IPS DF 4.7 (cell line): ENCODE measurements around the gene NFIX.

Source experiments
- DNase-seq: peaks from one replicate; pipeline ENCODE4 v3.0.0-alpha.2; 2013; ENCODE audit warnings: low spot score; ENCODE audit errors: extremely low read depth

Gene NFIX

DNA sequence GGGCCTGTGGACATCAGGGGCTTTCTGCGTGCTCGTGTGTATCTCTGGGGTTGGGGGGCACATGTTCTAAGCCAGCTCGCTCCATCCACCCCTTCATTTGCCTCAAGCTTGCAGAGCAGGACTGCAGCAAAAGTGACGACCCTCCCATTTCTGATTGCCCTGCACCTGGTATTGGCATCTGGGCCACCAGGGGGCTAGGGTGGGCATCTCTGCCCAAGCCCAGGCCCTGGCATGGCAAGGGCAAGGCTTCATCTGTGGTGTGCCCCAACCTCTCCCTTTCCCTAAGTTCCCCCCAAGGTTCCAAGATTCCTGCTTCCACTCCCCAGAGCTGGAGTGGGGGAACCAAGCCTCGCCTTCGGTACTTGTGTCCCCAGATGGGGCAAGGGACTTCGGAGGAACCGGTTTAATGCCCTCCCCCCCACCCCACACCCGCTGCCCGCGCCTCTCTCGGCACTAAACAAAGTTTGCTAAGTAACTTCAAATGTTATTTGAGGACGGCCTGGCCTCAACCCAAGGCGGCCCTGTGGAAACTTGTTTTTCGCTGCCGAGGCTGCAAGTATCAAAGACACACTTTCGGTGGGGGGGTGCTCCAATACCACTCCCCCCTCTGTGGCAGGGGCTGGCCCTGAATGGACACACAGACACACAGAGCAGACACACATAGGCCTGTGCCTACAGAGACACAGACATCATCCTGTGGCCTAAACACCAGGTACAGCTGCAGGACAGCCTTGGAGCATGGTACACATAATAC, 12.2 kb downstream of the NFIX start:
- no peak for DNase-seq

DNA sequence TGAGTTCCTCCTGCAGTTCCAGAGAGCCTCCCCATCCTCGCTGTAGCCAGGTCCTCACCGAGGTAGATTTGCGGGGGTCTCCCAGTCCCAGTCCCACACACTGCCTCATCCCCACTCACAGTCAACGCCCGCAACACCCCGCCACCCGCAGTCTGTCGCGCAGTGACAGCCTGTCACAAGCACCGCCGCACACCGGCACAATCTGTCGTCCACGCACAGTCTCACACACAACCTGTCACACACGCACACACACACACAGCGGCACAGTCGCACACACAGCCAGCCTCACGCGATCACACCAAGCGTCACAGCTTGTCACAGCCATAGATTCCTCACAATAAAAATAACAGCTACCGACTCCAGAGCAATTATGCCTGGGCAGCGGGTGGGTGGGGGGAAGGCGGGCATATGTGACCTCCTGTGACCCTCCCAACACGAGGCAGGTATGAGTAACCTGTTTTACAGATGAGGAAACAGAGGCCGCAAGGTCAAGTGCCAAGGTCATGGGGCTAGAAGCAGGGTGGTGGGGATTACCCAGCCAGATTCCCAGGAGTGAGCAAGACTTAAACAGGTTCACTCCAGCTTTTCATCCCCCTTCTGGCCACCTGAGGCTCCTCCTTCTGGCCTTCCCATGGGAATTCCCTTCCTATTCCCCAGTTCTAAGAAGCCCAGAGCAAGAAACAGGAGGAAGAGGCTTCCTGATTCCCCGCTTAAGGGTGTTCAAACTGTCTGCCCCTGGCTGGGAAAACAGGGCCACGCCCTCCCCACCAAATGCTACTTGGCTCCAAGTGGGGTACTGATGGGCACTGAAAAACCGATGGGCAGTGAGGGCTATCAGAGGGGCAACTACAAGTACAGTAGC, 13.9 kb downstream of the NFIX start:
- DNase-seq: no peak

DNA sequence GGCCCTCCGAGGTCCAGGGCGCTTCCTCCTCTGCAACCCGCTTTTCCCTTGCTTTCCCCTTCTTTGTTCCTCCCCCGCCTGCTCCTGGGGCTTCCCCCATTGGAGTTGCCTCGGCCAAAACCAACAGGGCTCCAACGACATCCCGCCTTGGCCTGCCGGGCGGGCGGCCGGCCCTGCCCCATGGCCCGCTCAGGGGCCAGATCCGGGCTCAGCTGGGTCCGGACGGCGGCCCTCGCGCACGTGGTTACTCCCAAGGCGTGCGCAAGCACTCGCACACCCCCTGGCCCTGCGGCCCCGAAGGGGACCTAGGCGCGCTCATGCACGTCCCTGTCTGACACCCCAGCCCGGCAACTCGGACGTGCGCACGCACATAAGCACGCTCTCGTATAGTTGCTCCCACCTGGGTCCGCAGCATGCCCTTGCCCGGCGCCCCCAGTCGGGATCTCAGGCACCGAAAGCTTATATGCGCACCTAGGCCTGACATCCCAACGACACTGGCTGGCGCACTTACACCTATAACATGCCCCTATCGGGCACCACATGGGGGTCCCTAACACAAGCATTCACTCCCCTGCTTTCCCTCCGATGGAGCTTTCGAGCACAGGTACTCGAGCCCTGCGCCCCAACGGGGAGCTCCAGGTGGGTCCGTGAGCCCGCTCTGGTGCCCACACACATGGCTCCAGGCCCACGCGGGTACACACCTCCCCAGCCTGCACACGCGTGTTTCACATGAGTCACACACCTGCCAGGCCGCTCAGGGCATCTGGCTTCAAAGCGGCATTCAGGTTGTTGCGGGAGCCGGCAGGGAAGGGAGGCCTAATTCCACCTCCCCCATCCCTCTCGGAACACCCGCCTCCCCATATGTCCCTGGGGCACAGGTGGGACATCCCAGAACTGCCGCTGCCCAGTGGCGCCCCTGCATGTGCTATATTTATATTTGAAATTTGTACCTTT, 15.0 kb downstream of the NFIX start:
- no peak for DNase-seq

DNA sequence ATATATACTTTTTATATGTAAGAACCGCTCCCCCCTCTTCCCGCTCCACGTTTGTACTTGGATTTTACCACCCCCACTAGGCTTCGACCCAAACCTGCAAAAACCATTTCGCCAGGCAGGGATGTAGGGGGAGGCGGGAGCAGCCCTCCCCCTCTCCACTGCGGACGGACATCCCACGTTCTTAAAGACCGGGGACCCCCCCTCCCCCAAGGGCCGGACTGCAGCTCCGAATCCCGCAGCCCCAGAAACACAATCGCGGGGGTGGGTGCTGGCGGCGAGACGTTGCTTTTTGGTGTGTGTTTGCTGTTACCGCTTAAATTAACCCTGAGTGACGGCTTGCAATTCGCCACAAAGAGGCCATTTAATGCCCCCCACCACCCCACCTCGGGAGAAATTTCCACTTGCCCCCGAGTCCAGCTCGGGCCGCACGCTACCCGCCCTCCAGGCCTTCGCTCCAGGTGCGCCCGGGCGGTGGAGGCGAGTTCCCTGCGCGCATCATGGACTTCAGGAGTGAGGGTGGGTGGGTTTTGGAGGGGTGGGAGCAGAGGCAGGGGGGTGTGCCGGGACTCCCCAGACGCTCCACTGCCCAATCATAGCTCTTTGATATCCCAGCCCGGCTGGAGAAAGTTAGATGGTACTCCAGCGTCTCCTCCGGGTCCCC, 15.8 kb downstream of the NFIX start:
- DNase-seq: no peak

DNA sequence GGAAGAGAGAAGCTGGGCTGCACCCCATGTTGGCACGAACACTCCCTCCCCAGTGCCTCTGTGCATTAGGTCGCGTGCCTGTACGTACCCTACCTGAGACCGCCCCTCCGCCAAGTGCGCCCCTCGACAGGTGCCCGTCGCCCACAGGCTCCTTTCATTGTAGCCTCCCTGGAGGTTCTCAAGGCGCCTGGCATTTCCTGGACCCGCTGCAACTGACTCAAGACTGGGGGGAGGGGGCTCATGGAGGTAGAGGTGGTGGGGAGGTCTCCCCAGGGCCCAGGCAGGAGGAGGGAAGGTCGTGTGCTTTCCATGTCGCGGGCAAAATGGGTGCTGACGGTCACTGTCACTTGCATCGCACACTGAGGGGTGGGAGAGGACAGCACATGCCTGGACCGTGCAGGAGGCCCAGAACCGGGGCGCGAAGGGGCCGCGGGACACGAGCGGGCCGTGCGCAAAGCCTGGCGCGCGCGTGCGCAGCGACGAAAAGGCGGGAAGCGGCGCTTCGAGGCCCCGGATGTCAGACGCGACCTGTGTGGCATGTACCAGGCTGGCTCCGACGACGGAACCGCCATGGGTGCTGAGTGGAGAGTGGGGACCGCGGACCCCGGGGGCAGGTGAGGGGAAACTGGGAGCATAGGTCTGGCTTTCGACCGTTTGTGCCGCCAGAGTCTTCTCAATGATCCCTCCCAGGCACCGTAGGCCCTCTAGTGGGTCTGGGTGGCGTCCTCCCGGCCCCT, 16.5 kb downstream of the NFIX start:
- no peak for DNase-seq

DNA sequence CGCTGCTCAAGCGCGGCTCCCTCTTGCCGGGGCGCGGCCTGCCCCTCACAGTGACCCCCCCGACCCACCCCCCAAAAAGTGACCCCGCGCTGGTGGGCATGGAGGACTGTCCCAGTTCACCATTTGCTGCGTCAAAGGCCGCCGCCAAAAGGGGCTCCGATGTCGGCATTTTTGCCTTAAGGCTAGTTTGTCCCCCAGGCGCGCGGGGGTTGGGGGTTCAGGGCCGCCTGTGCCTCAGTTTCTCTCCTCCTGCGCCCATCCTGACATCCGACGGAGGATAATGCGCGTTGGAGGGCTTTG, 17.1 kb downstream of the NFIX start:
- DNase-seq: no peak

DNA sequence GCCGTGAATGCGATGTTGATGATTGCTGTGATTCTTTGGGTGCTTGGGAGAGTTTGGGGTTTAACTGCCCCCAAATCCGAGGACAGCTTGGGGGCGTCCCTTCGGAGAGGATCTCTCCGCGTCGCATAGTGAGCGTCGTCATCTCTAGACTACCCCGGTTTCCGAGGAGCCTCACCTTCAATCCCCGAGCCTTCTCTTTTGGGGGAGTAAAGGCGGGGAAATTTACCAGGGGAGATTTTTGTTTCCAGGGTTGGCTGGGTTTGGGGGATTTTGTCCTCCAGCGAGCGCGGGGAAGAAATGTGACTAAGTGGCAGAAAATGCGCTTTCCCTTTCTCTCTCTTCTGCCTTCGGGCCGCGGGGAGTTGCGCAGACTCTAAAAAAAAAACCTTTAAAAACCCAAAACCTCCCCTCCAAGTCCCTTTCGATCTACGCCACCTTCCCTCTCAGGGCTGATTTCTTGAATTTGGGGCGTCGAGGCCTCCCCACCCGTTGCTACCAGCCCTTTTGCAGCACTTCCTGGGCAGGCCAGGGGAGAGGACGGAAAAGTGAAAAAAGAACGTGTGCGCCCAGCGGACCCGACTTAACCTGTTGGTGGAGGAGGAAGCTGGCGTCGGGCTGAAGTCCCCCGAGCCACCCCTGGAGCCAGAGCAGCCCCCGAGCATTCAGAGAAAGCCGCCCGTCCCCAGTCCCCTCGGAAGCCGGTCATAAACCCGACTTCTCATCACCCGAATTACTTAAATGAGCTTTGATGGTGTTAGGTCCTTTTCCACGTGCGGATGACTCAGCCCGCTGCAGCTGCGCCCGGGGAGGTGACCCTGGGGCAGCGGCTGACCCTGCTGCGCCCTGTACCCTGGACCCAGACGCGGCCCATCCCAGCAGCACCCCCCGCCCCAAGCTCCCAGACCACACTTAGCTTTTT, 17.7 kb downstream of the NFIX start:
- DNase-seq: no peak

DNA sequence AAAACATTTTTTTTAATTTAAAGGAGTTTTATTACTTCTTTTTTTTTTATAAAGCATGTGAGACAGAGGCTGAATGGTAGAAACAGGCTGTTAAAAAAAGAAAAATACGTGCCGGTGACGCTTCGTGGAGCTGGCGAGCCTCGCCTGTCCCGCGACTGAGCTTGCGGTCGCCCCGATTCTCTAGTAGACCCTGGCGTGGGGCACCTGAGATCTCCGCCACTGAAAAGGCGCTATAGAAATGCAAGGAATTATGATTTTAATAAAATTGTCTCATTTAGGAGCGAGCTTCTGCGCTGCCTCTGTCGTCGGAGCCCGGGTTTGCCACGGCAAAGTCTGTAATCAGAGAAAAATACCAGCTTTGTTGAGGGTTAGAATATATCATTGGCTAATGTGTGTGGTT, 18.4 kb downstream of the NFIX start:
- no peak for DNase-seq

DNA sequence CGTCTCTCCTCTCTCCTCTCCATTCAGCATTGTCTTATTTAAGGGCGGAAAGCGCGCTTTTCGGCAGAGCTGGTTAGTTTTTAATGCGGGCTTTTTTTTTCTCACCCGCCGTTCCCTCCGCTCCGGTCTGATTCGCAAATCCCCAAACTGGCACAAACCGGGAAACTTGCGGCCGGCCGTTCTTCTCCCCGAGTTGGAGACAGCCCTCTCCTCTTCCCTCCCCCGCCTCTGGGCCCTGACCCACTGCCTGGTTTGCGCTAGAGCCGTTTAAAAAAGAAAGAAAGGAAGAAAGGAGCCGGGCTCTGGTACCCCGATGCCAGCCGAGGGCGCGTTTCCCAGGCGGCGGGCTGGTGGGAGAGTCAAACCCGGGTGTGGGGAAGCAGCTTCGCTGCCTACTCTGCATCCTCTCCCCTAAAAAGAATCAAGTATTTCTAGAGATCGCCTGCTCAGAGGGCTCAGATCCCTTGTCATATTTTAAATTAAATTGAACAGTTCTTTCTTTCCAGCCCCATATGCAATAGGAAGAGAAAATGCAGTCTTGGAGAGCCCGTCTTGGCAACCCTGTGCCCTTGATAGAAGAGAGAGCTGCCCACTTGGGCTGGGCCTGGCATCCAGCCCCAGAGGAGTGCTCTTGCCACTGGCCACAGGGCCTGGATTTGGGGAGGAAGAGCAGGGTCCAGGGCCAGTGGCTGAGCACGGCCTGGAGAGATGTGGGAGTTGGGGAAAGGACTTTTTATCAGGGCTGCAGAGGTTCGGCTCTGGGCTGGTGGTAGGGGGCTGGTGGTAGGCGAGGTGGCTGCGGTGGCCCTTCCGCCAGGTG, 19.0 kb downstream of the NFIX start:
- DNase-seq: no peak

DNA sequence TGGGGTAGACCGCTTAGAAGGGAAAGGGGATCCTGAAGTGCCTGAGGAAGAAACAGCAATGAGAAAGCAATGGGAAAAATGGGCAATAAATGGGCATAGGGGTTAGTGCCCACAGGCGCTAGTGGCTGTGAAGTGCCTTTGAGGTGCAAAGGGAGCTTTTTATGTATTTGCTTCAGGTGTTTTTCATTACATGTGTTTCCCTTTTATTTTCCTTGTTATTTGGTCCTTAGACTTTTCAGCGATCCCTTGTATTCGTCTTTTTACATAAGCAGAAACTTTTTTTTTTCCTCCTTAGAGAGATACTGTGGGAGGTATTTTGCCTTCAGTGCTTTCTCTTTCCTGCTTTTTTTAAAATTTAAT, 19.6 kb downstream of the NFIX start:
- DNase-seq: no peak

DNA sequence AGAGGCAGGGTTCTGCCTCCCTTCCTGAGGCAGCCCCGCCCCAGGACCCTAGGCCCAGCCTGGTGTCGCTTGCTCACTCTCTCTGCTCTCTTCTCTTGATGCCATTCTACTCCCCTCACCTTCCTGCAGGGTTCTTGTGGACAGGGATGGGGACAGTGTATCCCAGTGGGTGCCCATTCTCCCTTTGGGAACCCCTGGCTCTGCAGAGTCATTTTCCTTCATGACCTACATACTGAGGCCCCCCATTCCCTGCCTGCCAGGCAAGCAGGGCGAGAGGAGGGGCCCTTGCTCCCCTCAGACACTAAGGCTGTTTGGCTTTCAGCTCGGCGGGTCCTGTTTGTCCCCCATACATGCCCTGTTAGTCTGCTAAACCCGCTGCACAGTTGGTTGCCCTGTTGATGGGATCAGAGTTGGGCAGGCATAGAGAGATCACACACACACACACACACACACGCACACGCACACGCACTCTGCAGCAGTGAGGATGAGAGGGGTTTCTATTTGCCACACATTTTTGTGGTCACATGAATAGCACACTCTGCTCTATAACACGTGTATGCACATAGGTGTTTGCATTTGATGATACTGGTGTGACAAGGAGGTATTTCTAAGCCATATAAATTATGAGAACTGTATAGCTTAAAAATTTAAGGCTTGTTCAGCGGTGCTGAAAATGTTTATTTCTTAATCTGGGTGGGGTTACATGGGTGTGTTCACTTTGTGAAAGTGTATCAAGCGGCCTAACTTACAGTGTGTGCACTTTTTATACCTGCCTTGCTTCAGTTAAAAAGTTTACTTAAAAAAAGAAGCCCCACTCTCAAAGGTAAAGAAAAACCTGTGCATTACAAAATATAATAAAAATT, 20.3 kb downstream of the NFIX start:
- no peak for DNase-seq

DNA sequence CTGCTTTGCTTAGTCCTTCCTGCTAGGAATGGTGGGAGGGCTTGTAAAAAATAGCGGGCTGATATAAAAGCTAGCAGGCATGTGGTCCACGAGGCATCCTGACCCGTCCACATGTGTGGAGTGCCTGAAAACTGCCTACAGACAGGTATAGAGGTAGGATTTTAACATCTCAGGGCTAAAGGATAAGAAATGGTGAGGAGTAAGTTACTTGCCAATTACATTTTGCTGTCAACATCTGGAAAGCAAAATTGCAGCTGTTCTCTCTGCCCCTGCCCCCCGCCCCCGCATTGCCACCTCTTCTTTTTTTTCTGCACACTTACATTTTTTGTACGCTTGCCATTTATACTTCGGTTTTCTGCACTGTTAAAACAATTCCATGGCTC, 21.0 kb downstream of the NFIX start:
- no peak for DNase-seq

DNA sequence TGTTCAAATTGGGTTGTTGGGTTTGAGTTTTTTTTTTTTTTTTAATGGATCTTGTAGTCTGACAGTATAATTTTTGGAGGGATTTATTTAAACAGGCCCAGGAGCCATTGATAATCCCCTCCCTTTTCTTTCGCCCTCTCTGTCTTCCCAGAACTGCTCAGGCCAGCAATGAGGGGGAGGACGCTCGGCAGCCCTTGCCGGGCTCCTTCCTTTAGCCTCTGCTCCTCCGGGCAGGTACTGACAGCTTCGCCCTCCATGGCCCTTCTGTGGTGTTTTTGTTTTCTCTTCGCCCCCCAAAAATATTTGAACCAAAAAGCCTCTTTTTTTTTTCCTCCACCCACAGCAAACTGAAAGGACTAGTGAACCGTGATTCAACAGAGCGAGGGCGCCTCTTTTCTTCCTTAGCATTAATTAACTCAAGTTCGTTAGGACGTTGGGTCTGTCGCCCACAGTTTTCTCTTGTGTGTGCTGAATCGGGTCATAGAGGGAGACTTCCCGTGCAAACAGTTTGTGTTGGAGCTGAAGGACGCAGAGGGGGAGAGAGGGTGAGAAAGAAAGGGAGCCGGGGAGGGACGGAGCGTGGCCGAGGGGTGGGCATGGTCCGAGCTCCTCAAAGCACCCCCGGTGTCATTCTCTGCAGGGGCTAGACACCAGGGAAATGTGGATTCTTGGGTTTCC, 21.5 kb downstream of the NFIX start:
- DNase-seq: no peak

DNA sequence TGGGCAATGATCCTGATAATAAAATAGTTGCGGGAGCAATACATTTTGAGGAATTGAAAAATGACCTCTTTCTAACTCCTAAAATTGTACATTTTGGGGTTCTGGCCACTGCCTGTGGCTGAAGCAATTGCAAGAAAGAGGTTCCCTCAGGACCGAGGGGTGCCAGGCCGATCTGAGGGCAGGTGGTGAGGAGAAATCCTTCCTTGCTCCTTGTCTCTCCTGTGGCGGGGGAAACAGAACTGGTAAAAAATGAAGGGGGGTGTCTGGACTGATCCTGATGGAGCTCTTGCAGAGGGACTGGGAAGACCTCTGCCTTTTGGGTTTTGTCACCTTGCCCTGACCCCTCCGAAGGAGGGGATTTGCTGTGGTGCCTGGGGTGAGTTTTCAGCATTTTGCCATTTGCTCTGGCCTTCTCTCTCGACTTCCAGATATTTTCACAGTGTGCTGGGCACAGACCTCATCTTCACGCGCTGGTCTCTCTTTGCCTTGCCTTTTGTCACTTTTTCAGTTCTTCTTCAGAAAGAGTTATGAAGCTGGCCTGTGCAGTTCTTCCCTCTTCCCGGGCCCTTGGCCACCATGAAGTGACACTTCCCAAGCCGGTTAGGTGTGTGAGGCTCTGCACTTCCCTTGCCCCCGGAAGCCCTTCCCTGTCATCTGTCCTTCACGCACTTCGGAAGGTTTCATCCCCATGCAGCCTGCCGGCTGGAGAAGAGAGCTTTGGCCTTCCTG, 22.2 kb downstream of the NFIX start:
- DNase-seq: no peak

DNA sequence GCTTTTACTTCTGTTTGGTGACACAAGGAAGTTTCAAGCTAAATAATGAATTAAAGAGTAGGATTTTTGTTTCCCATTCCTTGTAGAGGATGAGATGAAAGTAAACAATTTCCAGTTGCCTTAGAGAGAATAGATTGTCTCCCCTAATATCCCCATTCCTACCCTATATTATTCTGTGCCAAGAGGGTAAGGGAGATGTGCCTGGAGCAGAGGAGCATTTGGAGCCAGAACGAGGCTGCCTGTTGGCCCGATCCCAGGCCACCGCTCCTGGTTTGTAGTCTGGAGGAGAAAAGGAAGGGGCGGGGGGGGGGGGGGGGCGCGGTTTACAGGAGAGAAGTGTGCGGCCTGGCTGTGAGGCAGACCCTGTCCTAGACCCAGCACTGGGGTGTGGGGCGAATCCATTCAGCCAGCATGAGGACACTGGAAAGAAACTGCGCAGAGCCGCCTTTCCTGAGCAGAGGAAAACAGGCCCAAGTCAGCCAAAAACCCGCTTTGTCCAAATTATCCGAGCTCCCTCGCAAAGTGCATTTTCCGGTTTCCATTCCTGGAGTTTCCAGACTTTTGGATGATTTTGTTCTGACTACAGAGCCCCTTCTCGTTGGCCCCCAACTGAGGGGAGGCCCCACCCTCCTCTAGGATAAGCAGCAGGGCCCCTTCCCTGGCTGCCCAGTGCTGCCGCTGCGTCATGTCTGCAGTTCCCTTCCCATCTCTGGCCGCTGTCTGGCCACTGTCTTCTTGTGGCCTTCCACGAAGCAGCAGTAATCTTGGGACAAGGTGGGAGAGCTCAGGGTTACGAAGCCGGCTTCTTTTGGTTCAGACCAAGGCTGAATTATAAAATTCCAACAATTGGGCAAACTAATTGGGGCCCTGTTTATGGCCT, 23.0 kb downstream of the NFIX start:
- no peak for DNase-seq

DNA sequence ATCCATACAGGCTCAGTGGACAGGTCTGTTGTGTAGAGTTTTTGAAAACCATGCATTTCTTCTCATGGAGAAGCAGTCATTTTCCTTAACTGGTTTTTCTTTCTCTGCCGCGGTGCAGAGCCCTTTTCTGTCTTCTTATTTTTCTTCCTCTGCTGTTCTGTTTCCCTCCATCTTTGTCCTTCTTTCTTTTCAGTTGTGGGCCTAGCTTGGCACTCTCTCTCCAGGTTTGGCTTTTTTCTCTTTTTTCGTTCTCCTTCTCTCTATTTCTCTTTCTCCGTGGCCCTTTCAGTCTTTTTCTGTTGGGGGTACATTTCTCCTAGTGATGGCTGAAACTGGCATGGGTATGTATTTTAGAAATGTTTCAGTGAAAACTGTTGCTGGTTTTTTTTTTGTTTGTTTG, 24.1 kb downstream of the NFIX start:
- no peak for DNase-seq
